H1 (cell line): ENCODE measurements around the gene ANAPC10. TPM values are rescaled to one million over a fixed set of nuclear protein-coding genes. Genes with fewer than 3 reads are reported as not detected.

Source experiments
- CTCF ChIA-PET: fragments of 300-600 bp; sonication (Branson Sonifier 250); formaldehyde crosslinking; loops from one replicate; lab custom pipeline; 2021; ENCODE audit not compliant: partially characterized antibody; lab: Charles Lee
- POLR2A ChIA-PET: fragments of 300-600 bp; sonication (Branson Sonifier 250); formaldehyde crosslinking; loops from one replicate; lab custom pipeline; 2021; ENCODE audit warnings: inconsistent platforms; ENCODE audit not compliant: partially characterized antibody; lab: Charles Lee
- DNase-seq, 2 experiments: peaks; one replicate each; pipeline versions ENCODE4 v3.0.0 to v3.0.0-alpha.2; 2010 to 2022; ENCODE audit warnings: low spot score in 2 of 2, low read depth in 1 of 2, mixed read lengths in 1 of 2
- FAIRE-seq: peaks from 2 replicates; lab custom pipeline; 2011; peaks lifted over from hg19 to GRCh38; lab: Jason Lieb, UNC
- H2AFZ ChIP-seq: 2 replicates; pipeline ENCODE4 v1.8.1; 2012; ENCODE audit warnings: low read length, inconsistent platforms
- H2AK5ac ChIP-seq: 2 replicates; pipeline ENCODE4 v1.6.1; 2013; ENCODE audit warnings: low read depth, low read length
- H2BK120ac ChIP-seq: replicated peaks from 2 replicates; pipeline ENCODE3; 2013; ENCODE audit warnings: low read depth, low read length, inconsistent platforms
- H2BK12ac ChIP-seq: 2 replicates; pipeline ENCODE4 v1.6.1; 2013; ENCODE audit warnings: low read depth, low read length
- H2BK15ac ChIP-seq: 2 replicates; pipeline ENCODE4 v1.6.1; 2013; ENCODE audit warnings: low read length
- H2BK20ac ChIP-seq: 2 replicates; pipeline ENCODE4 v1.6.1; 2013; ENCODE audit warnings: low read length
- H2BK5ac ChIP-seq: 2 replicates; pipeline ENCODE4 v1.6.1; 2013; ENCODE audit warnings: low read depth, low read length
- H3K14ac ChIP-seq: 2 replicates; pipeline ENCODE4 v1.6.1; 2013; ENCODE audit warnings: inconsistent platforms; ENCODE audit not compliant: insufficient read length
- H3K18ac ChIP-seq: 2 replicates; pipeline ENCODE4 v1.6.1; 2013; ENCODE audit warnings: low read length; ENCODE audit errors: extremely low read depth
- H3K23ac ChIP-seq: 2 replicates; pipeline ENCODE4 v1.6.1; 2013; ENCODE audit warnings: inconsistent platforms; ENCODE audit not compliant: insufficient read length
- H3K23me2 ChIP-seq: 2 replicates; pipeline ENCODE4 v1.6.1; 2013; ENCODE audit warnings: low read depth, low read length
- H3K27ac ChIP-seq: 2 replicates; pipeline ENCODE4 v1.6.1; 2011; ENCODE audit warnings: low read depth, low read length, inconsistent platforms
- H3K27me3 ChIP-seq, 4 experiments: replicated peaks in 1 of 4; 1 replicate in 1 of 4; 2 replicates in 3 of 4; pipeline versions ENCODE4 v1.6.1 to v1.8.1; 2011 to 2013; ENCODE audit warnings: low read length in 3 of 4, mild to moderate bottlenecking in 3 of 4, inconsistent platforms in 2 of 4, mixed read lengths in 2 of 4, moderate library complexity in 1 of 4; ENCODE audit not compliant: control insufficient read depth in 3 of 4, insufficient read depth in 3 of 4; ENCODE audit errors: extremely low read depth in 1 of 4
- H3K36me3 ChIP-seq, 4 experiments: 2 replicates each; pipeline versions ENCODE4 v1.6.1 to v1.8.1; 2011 to 2013; ENCODE audit warnings: mild to moderate bottlenecking in 4 of 4, low read length in 3 of 4, moderate library complexity in 2 of 4, control low read depth in 1 of 4, inconsistent platforms in 1 of 4; ENCODE audit not compliant: insufficient read depth in 4 of 4, control insufficient read depth in 2 of 4
- H3K4ac ChIP-seq: replicated peaks from 2 replicates; pipeline ENCODE3; 2013; ENCODE audit warnings: low read length, low read depth, mixed read lengths, inconsistent platforms; ENCODE audit not compliant: insufficient read length
- H3K4me1 ChIP-seq, 4 experiments: replicated peaks in 1 of 4; 1 replicate in 1 of 4; 2 replicates in 3 of 4; pipeline versions ENCODE4 v1.6.1 to v1.8.1; 2011 to 2013; ENCODE audit warnings: low read length in 3 of 4, inconsistent platforms in 2 of 4, mixed read lengths in 1 of 4; ENCODE audit not compliant: insufficient read depth in 4 of 4, control insufficient read depth in 3 of 4
- H3K4me2 ChIP-seq, 2 experiments: 2 replicates each; pipeline versions ENCODE4 v1.6.1 to v1.8.1; 2011 to 2013; ENCODE audit warnings: low read depth in 2 of 2, low read length in 2 of 2, control low read depth in 1 of 2, inconsistent platforms in 1 of 2, mild to moderate bottlenecking in 1 of 2; ENCODE audit not compliant: insufficient read depth in 1 of 2
- H3K4me3 ChIP-seq, 4 experiments: fragments of 200-600, 300-600 bp in 1 of 4; sonication (generic), shearing (Covaris generic), sonication (Bioruptor Twin) in 1 of 4; 2 replicates each; pipeline versions ENCODE4 v1.5.1 to v1.8.1; 2011 to 2016; ENCODE audit warnings: low read length in 4 of 4, low read depth in 3 of 4, control low read depth in 2 of 4, inconsistent platforms in 2 of 4, mild to moderate bottlenecking in 2 of 4, mixed read lengths in 1 of 4, moderate library complexity in 1 of 4; ENCODE audit not compliant: insufficient read depth in 2 of 4; ENCODE audit errors: extremely low read depth in 1 of 4
- H3K56ac ChIP-seq: replicated peaks from 2 replicates; pipeline ENCODE3; 2013; ENCODE audit warnings: low read depth, mild to moderate bottlenecking, mixed read lengths, low read length, inconsistent platforms; ENCODE audit not compliant: insufficient read length
- H3K79me1 ChIP-seq: 2 replicates; pipeline ENCODE4 v1.6.1; 2013; ENCODE audit warnings: low read depth, low read length, control low read depth
- H3K79me2 ChIP-seq, 2 experiments: 2 replicates each; pipeline versions ENCODE4 v1.6.1 to v1.8.1; 2012 to 2013; ENCODE audit warnings: low read length in 2 of 2, mild to moderate bottlenecking in 2 of 2, inconsistent platforms in 1 of 2; ENCODE audit not compliant: insufficient read depth in 2 of 2, control insufficient read depth in 1 of 2
- H3K9ac ChIP-seq, 4 experiments: replicated peaks in 1 of 4; 1 replicate in 1 of 4; 2 replicates in 3 of 4; pipeline versions ENCODE4 v1.6.1 to v1.8.1; 2011 to 2013; ENCODE audit warnings: low read depth in 3 of 4, low read length in 3 of 4, control low read depth in 2 of 4, mild to moderate bottlenecking in 2 of 4, moderate library complexity in 2 of 4, inconsistent platforms in 1 of 4; ENCODE audit errors: extremely low read depth in 1 of 4
- H3K9me3 ChIP-seq, 2 experiments: 2 replicates each; pipeline versions ENCODE4 v1.6.1 to v1.8.1; 2012 to 2013; ENCODE audit warnings: mild to moderate bottlenecking in 2 of 2, moderate library complexity in 2 of 2, control low read depth in 1 of 2, inconsistent platforms in 1 of 2, low read depth in 1 of 2, low read length in 1 of 2, mixed read lengths in 1 of 2; ENCODE audit not compliant: insufficient read depth in 2 of 2
- H4K20me1 ChIP-seq, 2 experiments: replicated peaks in 1 of 2; 2 replicates each; pipeline versions ENCODE3 to v1.8.1; 2011 to 2013; ENCODE audit warnings: inconsistent platforms in 2 of 2, low read length in 2 of 2, mild to moderate bottlenecking in 1 of 2; ENCODE audit not compliant: insufficient read depth in 2 of 2, control insufficient read depth in 1 of 2
- H4K5ac ChIP-seq: 2 replicates; pipeline ENCODE4 v1.6.1; 2013; ENCODE audit warnings: low read length, low read depth, mixed read lengths, inconsistent platforms; ENCODE audit not compliant: insufficient read length
- H4K8ac ChIP-seq: 2 replicates; pipeline ENCODE4 v1.8.0; 2013; ENCODE audit warnings: mild to moderate bottlenecking, moderate library complexity, low read length, inconsistent platforms; ENCODE audit not compliant: insufficient read depth; ENCODE audit errors: extremely low read depth
- H4K91ac ChIP-seq: replicated peaks from 2 replicates; pipeline ENCODE3; 2013; ENCODE audit warnings: low read length, mixed read lengths, inconsistent platforms; ENCODE audit not compliant: insufficient read length
- CEBPB ChIP-seq: IDR thresholded peaks from 2 replicates; pipeline ENCODE4 v1.6.1; 2012; ENCODE audit warnings: low read depth, low read length
- GABPA ChIP-seq: IDR thresholded peaks from 2 replicates; pipeline ENCODE4 v1.6.1; 2011; ENCODE audit warnings: mild to moderate bottlenecking, low read length, moderate library complexity, borderline replicate concordance; ENCODE audit not compliant: insufficient read depth
- WGBS, 2 experiments: shearing (Covaris generic) in 1 of 2; methylation state at CpG; one replicate each; pipeline versions ENCODE4 v1.1.6 to v1.1.7; 2013 to 2015; ENCODE audit warnings: low lambda C conversion rate in 2 of 2, mixed read lengths in 2 of 2, inconsistent platforms in 1 of 2, low coverage in 1 of 2, missing lambda C conversion rate in 1 of 2; ENCODE audit not compliant: insufficient replicate concordance in 2 of 2, insufficient coverage in 1 of 2, insufficient read length in 1 of 2; ENCODE audit errors: extremely low coverage in 1 of 2, missing lambda C conversion rate in 1 of 2; 5-methylcytosine and 5-hydroxymethylcytosine counted together
- polyA plus RNA-seq, 7 experiments: library from polyadenylated mRNA; depleted of rRNA in 3 of 7; stranded (reverse) in 5 of 7; unstranded in 2 of 7; fragments of >200 nt in 5 of 7; fragments of 200-250 nt in 2 of 7; gene quantifications; 1 replicate in 5 of 7; 2 replicates in 1 of 7; 4 replicates in 1 of 7; pipeline versions ENCODE4 v1.2.1 to v1.2.3, GENCODE V29; 2011 to 2013; ENCODE audit warnings: missing spikeins in 2 of 7, mixed read lengths in 2 of 7
- total RNA-seq: library from RNA; stranded (reverse); fragmentation: NEBNext Ultra II Directional; extraction: Animal tissue kit (Norgen Biotek cat#: 25700); gene quantifications from 2 replicates; pipeline ENCODE4 v1.2.1, GENCODE V29; 2021

Gene ANAPC10
- total and polyA plus RNA-seq, 2 of the 8 experiments (the other 6 are each of a cell fraction or from before 2014, with no cell fraction given), result 17.6 to 23.3 TPM

GRCh38 chr4:145083891-145084605, 13.9 kb downstream of the ANAPC10 start:
- FAIRE-seq (no peak), DNase-seq (no peak)
- H3K9ac ChIP-seq, result no peak overlapping the region
- no peak overlapping the region for H3K27ac ChIP-seq
- H3K27me3 ChIP-seq, result no peaks in the 10 kb centered on the region
- H2AFZ ChIP-seq, result no peak overlapping the region
- no peak overlapping the region for H3K4ac ChIP-seq
- H4K5ac ChIP-seq, result no peak overlapping the region
- H2AK5ac ChIP-seq, result no peak overlapping the region
- no peaks in the 10 kb centered on the region for H3K4me1 ChIP-seq
- H4K20me1 ChIP-seq, result peaks cover 0 to 4% of the 10 kb centered on the region in 2 experiments
- CTCF ChIA-PET, result interaction anchor here (0.6 to 1.5 kb wide), 4 partner anchors 121 to 1525 kb away, joined by 3 to 4 read pairs (median 3); no protein-coding TSS in a partner anchor
- POLR2A ChIA-PET, result interaction anchor here (0.8 kb wide), 1 partner anchor 14 kb away, joined by 3 read pairs; the partner anchor contains the start of genes ABCE1 and ANAPC10
- H2BK120ac ChIP-seq, result no peak overlapping the region
- peaks cover 0 to 15% of the 10 kb centered on the region in 2 experiments; a peak in 3 of 4 replicates for H3K79me2 ChIP-seq
- no peaks in the 10 kb centered on the region for H3K9me3 ChIP-seq
- peaks cover 0 to 11% (median 3%) of the 10 kb centered on the region in 4 experiments; a peak in 3 of 8 replicates for H3K36me3 ChIP-seq
- no peak overlapping the region for H3K14ac ChIP-seq
- H2BK20ac ChIP-seq, result no peak overlapping the region
- H3K56ac ChIP-seq, result no peak overlapping the region
- no peak overlapping the region for H3K18ac ChIP-seq
- TF ChIP-seq GABPA (no peak), CEBPB (0 out of 2 replicates have a peak, but pooled peaks have one; percentile 4)
- TF ChIP-seq, all 59 proteins: peak for 1
- WGBS, 2 experiments, result 84% methylated on average over 1 of the region's 1 CpG; no CpG with 5 or more reads in 1 of the 2 experiments
- H3K79me1 ChIP-seq, result no peaks in the 10 kb centered on the region
- H3K4me2 ChIP-seq, result no peak overlapping the region
- H3K4me3 ChIP-seq, result no peak overlapping the region
- no peak overlapping the region for H2BK12ac ChIP-seq
- H4K8ac ChIP-seq, result no peak overlapping the region
- H3K23ac ChIP-seq, result no peak overlapping the region
- H2BK5ac ChIP-seq, result no peak overlapping the region
- H3K23me2 ChIP-seq, result no peaks in the 10 kb centered on the region
- no peak overlapping the region for H2BK15ac ChIP-seq
- H4K91ac ChIP-seq, result no peak overlapping the region
